H1 (cell line): Measurements from ENCODE around the gene EIF4E2. TPM values are rescaled to one million over a fixed set of nuclear protein-coding genes. Genes with fewer than 3 reads are reported as not detected.

Source experiments
- polyA plus RNA-seq, 7 experiments: library from polyadenylated mRNA; depleted of rRNA in 3 of 7; stranded (reverse) in 5 of 7; unstranded in 2 of 7; fragments of >200 nt in 5 of 7; fragments of 200-250 nt in 2 of 7; gene quantifications; 1 replicate in 5 of 7; 2 replicates in 1 of 7; 4 replicates in 1 of 7; pipeline versions ENCODE4 v1.2.1 to v1.2.3, GENCODE V29; 2011 to 2013; ENCODE audit warnings: missing spikeins in 2 of 7, mixed read lengths in 2 of 7
- total RNA-seq: library from RNA; stranded (reverse); fragmentation: NEBNext Ultra II Directional; extraction: Animal tissue kit (Norgen Biotek cat#: 25700); gene quantifications from 2 replicates; pipeline ENCODE4 v1.2.1, GENCODE V29; 2021

EIF4E2 gene
- total and polyA plus RNA-seq, 2 of the 8 experiments (the other 6 are each of a cell fraction or from before 2014, with no cell fraction given), result 39.4 to 114 TPM

Other genes starting within 250 kb of the EIF4E2 start
- gene ALPP, start 171.9 kb upstream of the EIF4E2 start, total RNA-seq, result 0.15 TPM in 1 of 2 replicates, not detected in the other
- gene ALPP, start 171.9 kb upstream of the EIF4E2 start, polyA plus RNA-seq (2011; rRNA removed), result 0.15 and 0.20 TPM in 2 replicates
- gene ALPG, start 143.8 kb upstream of the EIF4E2 start, total RNA-seq, result 0.56 and 0.75 TPM in 2 replicates
- 2.1 and 3.2 TPM in 2 replicates for gene ALPG, start 143.8 kb upstream of the EIF4E2 start, polyA plus RNA-seq (2011; rRNA removed)
- gene ALPI, start 94.5 kb upstream of the EIF4E2 start, total RNA-seq, result not detected in 2 replicates
- gene ALPI, start 94.5 kb upstream of the EIF4E2 start, polyA plus RNA-seq (2011; rRNA removed), result not detected in 2 replicates
- gene ECEL1, start 62.9 kb upstream of the EIF4E2 start, total RNA-seq, result 6.5 and 7.7 TPM in 2 replicates
- gene ECEL1, start 62.9 kb upstream of the EIF4E2 start, polyA plus RNA-seq (2011; rRNA removed), result 20.2 and 27.9 TPM in 2 replicates
- gene PRSS56, start 30.3 kb upstream of the EIF4E2 start, total RNA-seq, result not detected in 2 replicates
- gene PRSS56, start 30.3 kb upstream of the EIF4E2 start, polyA plus RNA-seq (2011; rRNA removed), result 0.03 and 0.11 TPM in 2 replicates
- gene CHRND, start 24.5 kb upstream of the EIF4E2 start, total RNA-seq, result not detected in 2 replicates
- gene CHRND, start 24.5 kb upstream of the EIF4E2 start, polyA plus RNA-seq (2011; rRNA removed), result 0.11 and 0.24 TPM in 2 replicates
- gene CHRNG, start 11.0 kb upstream of the EIF4E2 start, total RNA-seq, result not detected in 2 replicates
- gene CHRNG, start 11.0 kb upstream of the EIF4E2 start, polyA plus RNA-seq (2011; rRNA removed), result 0.05 TPM in 2 replicates
- 7.9 and 8.3 TPM in 2 replicates for gene TIGD1, start 132 bp upstream of the EIF4E2 start, total RNA-seq
- 4.2 and 4.7 TPM in 2 replicates for gene TIGD1, start 132 bp upstream of the EIF4E2 start, polyA plus RNA-seq (2011; rRNA removed)
- gene EFHD1, start 82.9 kb downstream of the EIF4E2 start, total RNA-seq, result 1.5 and 3.4 TPM in 2 replicates
- 4.5 and 5.3 TPM in 2 replicates for gene EFHD1, start 82.9 kb downstream of the EIF4E2 start, polyA plus RNA-seq (2011; rRNA removed)
- 58.2 and 62.0 TPM in 2 replicates for gene GIGYF2, start 146.6 kb downstream of the EIF4E2 start, total RNA-seq
- 19.3 and 22.3 TPM in 2 replicates for gene GIGYF2, start 146.6 kb downstream of the EIF4E2 start, polyA plus RNA-seq (2011; rRNA removed)
- gene KCNJ13, start 225.9 kb downstream of the EIF4E2 start, total RNA-seq, result not detected in 2 replicates
- not detected in 2 replicates for gene KCNJ13, start 225.9 kb downstream of the EIF4E2 start, polyA plus RNA-seq (2011; rRNA removed)